ENCODE results near the gene CCNC. TPM values are rescaled to one million over a fixed set of nuclear protein-coding genes. Genes with fewer than 3 reads are reported as not detected.

CCNC gene
- total RNA-seq, 1 donor from 2014 or later: 47.4 TPM

DNA sequence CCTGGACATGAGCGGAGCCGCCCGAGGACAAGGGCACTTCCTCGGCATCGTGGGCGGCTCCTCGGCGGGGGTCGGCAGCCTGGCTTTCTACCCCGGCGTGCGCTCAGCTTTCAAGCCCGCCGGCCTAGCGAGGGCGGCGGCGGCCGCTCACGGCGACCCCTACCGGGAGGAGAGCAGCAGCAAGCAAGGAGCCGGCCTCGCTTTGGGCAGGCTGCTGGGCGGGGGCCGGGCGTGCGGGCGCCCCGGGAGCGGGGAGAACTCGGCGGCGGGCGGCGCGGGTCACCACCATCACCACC lies 44.9 kb upstream of the CCNC start:
- no peaks in the 10 kb centered on the region for H3K9me3 ChIP-seq
- H3K27me3 ChIP-seq: peaks cover 46% of the 10 kb centered on the region
- peaks cover 21% of the 10 kb centered on the region for H3K4me1 ChIP-seq
- intact Hi-C loops (cut with DNase I): no loop called here
- H3K4me3 ChIP-seq: peak overlapping the region; percentile 40 to 49
- no peak for DNase-seq (ENCODE audit: extremely low spot score in 2 of 2)
- no peak for TF ChIP-seq POLR2AphosphoS5 (IDR thresholded peaks at IDR 0.05; ENCODE audit: insufficient read depth in 1 of 2, low read depth in 1 of 2)
- H3K36me3 ChIP-seq: no peaks in the 10 kb centered on the region
- H3K27ac ChIP-seq: no peak overlapping the region

DNA sequence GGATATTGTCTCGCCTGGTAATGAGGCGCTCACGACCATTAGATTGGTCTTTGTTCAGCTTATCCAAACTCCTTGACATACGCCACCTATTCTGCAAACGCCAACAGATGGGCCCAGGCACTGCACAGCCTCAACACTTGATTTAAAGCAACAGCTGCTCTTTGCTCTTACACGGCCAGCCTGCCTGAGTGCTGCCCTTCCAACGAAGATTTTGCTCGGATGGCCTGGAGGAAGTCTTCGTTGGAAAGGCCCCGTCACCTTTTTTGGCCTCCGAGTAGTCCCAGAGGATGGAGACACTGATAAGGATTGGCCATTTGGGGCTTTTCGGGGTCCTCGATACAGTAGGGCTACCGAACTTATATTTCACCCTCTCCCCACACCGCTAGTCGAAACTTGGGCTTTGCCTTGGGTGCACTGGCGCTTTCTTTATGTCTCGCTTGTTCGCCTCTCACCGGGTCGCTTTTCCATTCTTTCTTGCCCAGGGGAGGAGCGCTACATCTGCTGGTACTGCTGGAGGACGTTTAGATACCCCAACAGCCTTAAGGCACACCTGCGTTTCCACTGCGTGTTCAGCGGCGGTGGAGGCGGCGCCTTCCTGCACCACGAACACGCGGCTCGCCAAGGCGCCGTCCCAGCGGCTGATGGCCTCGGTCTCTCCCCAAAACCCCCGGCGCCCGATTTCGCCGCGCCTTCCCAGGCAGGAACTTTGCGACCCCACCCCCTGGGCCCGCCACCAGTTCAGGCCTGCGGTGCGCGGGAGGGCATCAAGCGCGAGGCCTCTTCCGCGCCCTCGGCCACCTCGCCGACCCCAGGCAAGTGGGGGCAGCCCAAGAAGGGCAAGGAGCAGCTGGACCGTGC lies 44.3 kb upstream of the CCNC start:
- Histone ChIP-seq H3K36me3 (no peaks in the 10 kb centered on the region), H3K27me3 (peaks cover 52% of the 10 kb centered on the region), H3K4me3 (peak overlapping the region; percentile 40 to 49), H3K4me1 (peaks cover 21% of the 10 kb centered on the region), H3K9me3 (no peaks in the 10 kb centered on the region), H3K27ac (no peak overlapping the region)
- intact Hi-C loops (cut with DNase I): no loop called here
- no peak for DNase-seq (ENCODE audit: extremely low spot score in 2 of 2)
- no peak for TF ChIP-seq POLR2AphosphoS5 (IDR thresholded peaks at IDR 0.05; ENCODE audit: insufficient read depth in 1 of 2, low read depth in 1 of 2)
- TF ChIP-seq CTCF (IDR thresholded peaks at IDR 0.05): no peak
- TF ChIP-seq POLR2A (IDR thresholded peaks at IDR 0.05): no peak

- no peak for DNase-seq (ENCODE audit: extremely low spot score in 2 of 2)
- Histone ChIP-seq H3K27me3 (peaks cover 61% of the 10 kb centered on the region), H3K4me1 (peaks cover 26% of the 10 kb centered on the region), H3K4me3 (no peak overlapping the region), H3K9me3 (no peaks in the 10 kb centered on the region), H3K27ac (no peak overlapping the region), H3K36me3 (no peaks in the 10 kb centered on the region)
- no peak for TF ChIP-seq POLR2A (IDR thresholded peaks at IDR 0.05)
- no peak for TF ChIP-seq CTCF (IDR thresholded peaks at IDR 0.05)
- TF ChIP-seq POLR2AphosphoS5 (IDR thresholded peaks at IDR 0.05; ENCODE audit: insufficient read depth in 1 of 2, low read depth in 1 of 2): no peak
- intact Hi-C loops (cut with DNase I): no loop called here
Measured at GRCh38 chr6:99611148-99611547, 42.7 kb upstream of the CCNC start.

- H3K4me3 ChIP-seq: no peak overlapping the region
- intact Hi-C loops (cut with DNase I): no loop called here
- peaks cover 64% of the 10 kb centered on the region for H3K27me3 ChIP-seq
- peaks cover 26% of the 10 kb centered on the region for H3K4me1 ChIP-seq
- no peak overlapping the region for H3K27ac ChIP-seq
- no peaks in the 10 kb centered on the region for H3K36me3 ChIP-seq
- TF ChIP-seq CTCF (IDR thresholded peaks at IDR 0.05) (no peak), POLR2A (IDR thresholded peaks at IDR 0.05) (no peak), POLR2AphosphoS5 (IDR thresholded peaks at IDR 0.05; ENCODE audit: insufficient read depth in 1 of 2, low read depth in 1 of 2) (no peak)
- DNase-seq (ENCODE audit: extremely low spot score in 2 of 2): no peak
- H3K9me3 ChIP-seq: no peaks in the 10 kb centered on the region
Measured at GRCh38 chr6:99609905-99610489, 41.5 kb upstream of the CCNC start.

GRCh38 chr6:99608886-99609482 lies 40.5 kb upstream of the CCNC start:
- intact Hi-C loops (cut with DNase I): no loop called here
- DNase-seq (ENCODE audit: extremely low spot score in 2 of 2): no peak
- peaks cover 64% of the 10 kb centered on the region for H3K27me3 ChIP-seq
- no peaks in the 10 kb centered on the region for H3K9me3 ChIP-seq
- H3K27ac ChIP-seq: no peak overlapping the region
- peaks cover 21% of the 10 kb centered on the region for H3K4me1 ChIP-seq
- H3K4me3 ChIP-seq: no peak overlapping the region
- TF ChIP-seq POLR2AphosphoS5 (IDR thresholded peaks at IDR 0.05; ENCODE audit: insufficient read depth in 1 of 2, low read depth in 1 of 2) (no peak), POLR2A (IDR thresholded peaks at IDR 0.05) (no peak), CTCF (IDR thresholded peaks at IDR 0.05) (no peak)
- H3K36me3 ChIP-seq: no peaks in the 10 kb centered on the region
